ENCODE data around the gene SNX32. TPM values are rescaled to one million over a fixed set of nuclear protein-coding genes. Genes with fewer than 3 reads are reported as not detected.

SNX32 gene
- total RNA-seq, 6 experiments from 2014 or later = not detected

DNA sequence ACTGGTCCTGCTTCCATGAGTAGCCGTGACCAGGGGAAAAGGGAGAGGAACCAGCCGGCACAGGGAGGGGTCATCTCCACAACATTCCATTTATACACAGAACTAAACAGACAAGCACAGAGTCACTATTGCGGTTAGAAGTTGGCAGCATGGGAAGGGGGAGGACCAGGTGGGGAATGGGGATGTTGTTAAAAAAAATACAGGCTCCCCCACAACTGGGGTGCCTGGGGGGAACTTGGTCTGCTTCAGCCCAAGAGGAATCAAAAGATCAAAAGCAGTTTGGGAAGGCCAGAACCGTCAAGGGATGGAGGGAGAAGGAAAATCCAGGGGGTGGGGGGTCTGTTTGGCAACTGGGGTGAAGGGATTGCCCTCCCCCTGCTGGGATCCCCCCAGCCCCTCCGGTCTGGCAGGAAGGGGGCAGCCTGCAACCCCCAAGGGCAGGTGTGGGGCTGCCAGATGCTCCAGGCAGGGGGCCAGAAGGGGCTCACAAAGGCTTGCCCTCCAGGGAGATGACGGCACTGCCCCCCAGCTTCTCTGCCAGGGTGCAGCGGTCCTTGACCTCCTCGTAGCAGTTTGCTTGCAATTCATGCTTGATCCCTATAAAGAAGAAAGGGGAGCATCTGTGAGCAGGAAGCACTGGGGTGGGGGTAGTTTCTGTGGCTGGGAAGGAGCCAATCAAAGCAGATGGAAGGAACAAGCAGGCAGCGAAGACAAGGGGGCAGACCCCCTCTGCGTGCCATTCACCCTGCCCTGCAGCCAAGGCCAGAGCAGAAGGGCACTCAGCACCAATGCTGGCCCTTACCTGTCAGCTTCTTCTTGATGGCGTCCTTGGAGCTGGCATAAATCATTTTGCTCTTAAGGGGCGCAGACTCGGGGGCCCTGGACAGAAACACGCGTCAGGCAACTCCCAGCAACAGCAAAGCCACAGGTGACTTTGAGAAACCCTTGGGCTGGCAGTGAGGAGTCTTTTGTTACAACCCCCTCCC is 21.4 kb downstream of the SNX32 start:
- Mint-ChIP-seq H3K4me1 (ENCODE audit: low read depth) (peaks cover 52% of the 10 kb centered on the region), H3K36me3 (ENCODE audit: low read depth) (peaks cover 49% of the 10 kb centered on the region), H3K4me3 (peak overlapping the region; percentile 98), H3K27ac (peak overlapping the region; percentile 86), H3K9me3 (peaks cover 4% of the 10 kb centered on the region; the same call in 1 of the 2 replicates), H3K27me3 (ENCODE audit: insufficient read depth) (peaks cover 24% of the 10 kb centered on the region)
- TF ChIP-seq, protein P1, sequence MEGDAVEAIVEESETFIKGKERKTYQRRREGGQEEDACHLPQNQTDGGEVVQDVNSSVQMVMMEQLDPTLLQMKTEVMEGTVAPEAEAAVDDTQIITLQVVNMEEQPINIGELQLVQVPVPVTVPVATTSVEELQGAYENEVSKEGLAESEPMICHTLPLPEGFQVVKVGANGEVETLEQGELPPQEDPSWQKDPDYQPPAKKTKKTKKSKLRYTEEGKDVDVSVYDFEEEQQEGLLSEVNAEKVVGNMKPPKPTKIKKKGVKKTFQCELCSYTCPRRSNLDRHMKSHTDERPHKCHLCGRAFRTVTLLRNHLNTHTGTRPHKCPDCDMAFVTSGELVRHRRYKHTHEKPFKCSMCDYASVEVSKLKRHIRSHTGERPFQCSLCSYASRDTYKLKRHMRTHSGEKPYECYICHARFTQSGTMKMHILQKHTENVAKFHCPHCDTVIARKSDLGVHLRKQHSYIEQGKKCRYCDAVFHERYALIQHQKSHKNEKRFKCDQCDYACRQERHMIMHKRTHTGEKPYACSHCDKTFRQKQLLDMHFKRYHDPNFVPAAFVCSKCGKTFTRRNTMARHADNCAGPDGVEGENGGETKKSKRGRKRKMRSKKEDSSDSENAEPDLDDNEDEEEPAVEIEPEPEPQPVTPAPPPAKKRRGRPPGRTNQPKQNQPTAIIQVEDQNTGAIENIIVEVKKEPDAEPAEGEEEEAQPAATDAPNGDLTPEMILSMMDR (IDR thresholded peaks at IDR 0.05) = no peak
- DNase-seq = no peak

DNA sequence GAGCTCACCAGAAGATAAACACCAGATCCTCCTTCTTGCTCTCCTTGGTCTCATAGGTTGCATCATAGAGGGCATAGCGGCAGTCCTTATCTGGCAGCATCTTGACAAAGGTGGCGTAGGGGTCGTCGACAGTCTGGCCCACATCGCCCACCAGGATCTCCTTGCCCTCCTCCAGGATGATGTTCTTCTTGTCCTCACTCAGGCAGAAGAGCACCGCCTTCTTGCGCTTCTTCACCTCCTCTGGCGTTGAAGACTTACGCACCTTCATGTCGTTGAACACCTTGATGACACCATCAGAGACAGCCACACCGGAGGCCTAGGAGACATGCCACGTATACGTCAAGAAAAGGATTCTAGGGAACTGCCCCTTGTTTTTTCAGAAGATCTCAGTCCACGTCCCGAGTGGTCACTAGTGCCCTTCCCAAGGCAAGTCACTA is 22.2 kb downstream of the SNX32 start:
- no peak for DNase-seq
- Mint-ChIP-seq H3K4me3 (peak overlapping the region; percentile 98), H3K36me3 (ENCODE audit: low read depth) (peaks cover 49% of the 10 kb centered on the region), H3K27me3 (ENCODE audit: insufficient read depth) (peaks cover 24% of the 10 kb centered on the region), H3K9me3 (peaks cover 4% of the 10 kb centered on the region; the same call in 1 of the 2 replicates), H3K27ac (peak overlapping the region; percentile 86), H3K4me1 (ENCODE audit: low read depth) (peaks cover 54% of the 10 kb centered on the region)
- TF ChIP-seq, protein P1 (IDR thresholded peaks at IDR 0.05) = no peak

DNA sequence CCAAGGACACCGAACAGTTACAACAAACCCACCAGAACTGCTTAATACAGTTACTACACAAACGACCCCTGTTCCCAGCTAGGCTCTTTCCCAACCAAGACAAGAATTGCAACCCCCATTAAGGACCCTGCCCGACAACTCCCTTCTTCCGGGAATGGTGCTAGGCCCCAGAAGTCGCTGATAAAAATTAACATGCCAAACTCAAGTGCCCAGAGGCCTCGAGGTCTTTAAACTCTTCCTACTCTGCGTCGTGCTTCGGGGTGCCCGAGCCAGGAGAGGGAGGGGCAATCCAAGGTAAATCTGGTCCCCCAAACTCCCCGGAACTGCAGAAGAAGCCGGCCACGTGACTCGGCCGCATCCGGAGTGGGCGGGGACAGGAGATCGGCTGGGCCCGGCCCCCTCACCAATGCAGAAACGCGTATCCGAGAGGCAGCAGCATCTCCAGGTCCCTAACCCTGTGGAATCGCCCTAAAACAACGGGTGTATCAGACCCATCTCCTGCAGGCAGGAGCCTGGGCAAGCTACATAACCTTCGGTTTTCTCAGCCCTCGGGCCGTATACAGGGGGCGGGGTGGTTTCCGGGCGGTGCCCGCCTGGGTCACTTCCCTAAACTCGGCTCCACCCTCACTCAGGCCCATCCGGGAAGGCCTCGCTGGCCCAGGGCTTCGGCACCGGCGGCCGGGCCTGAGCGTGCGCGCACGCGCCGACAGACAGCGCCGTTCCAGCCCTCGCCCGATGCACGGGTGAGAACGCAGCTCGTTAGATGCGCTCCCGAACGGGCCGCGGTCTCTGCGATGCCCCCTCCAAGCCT is 23.1 kb downstream of the SNX32 start:
- DNase-seq = peak; percentile 50
- peaks cover 46% of the 10 kb centered on the region for H3K36me3 Mint-ChIP-seq (ENCODE audit: low read depth)
- peaks cover 18% of the 10 kb centered on the region for H3K27me3 Mint-ChIP-seq (ENCODE audit: insufficient read depth)
- no peaks in the 10 kb centered on the region for H3K9me3 Mint-ChIP-seq
- H3K4me1 Mint-ChIP-seq (ENCODE audit: low read depth) = peaks cover 62% of the 10 kb centered on the region
- TF ChIP-seq, protein P1 (IDR thresholded peaks at IDR 0.05) = no peak
- peak overlapping the region; percentile 86 for H3K27ac Mint-ChIP-seq
- H3K4me3 Mint-ChIP-seq = peak overlapping the region; percentile 98

DNA sequence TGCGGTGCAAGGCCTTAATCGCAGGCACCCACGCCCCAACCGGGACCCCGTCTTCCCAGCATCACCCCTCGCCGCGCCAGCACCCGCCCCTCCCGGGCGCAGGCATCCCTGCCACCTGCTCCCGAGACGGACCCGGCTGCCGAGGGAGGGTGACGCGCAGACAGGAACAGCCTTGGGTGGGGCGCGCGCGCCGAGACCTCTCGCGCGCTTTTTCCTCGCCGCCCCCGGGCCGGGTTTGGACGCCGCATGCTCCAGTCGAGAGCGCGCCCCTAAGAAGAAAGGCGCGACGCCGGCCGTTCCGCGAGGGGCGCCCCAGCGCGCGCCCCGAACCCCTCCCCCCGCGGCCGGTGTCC is 23.7 kb downstream of the SNX32 start:
- peaks cover 66% of the 10 kb centered on the region for H3K4me1 Mint-ChIP-seq (ENCODE audit: low read depth)
- no peaks in the 10 kb centered on the region for H3K9me3 Mint-ChIP-seq

More for the DNA sequence above, 23.7 kb downstream of the SNX32 start:
- TF ChIP-seq, protein P1 (IDR thresholded peaks at IDR 0.05) = peak; percentile 22; the same call in 1 of the 2 replicates
- H3K27me3 Mint-ChIP-seq (ENCODE audit: insufficient read depth) = peaks cover 18% of the 10 kb centered on the region
- H3K36me3 Mint-ChIP-seq (ENCODE audit: low read depth) = peaks cover 43% of the 10 kb centered on the region
- H3K27ac Mint-ChIP-seq = peak overlapping the region; percentile 86; the same call in 1 of the 2 replicates
- peak overlapping the region; percentile 98 for H3K4me3 Mint-ChIP-seq
- DNase-seq = peak; percentile 22
